Heart left ventricle (tissue), 13 donors: ENCODE results near the gene CPNE2.

ENCODE experiments used
- POLR2A ChIP-seq, 2 donors: fragments of 450-650 bp; IDR thresholded peaks; one replicate each; pipeline ENCODE4 v1.6.1; 2017; ENCODE audit warnings: antibody characterized with exemption in 2 of 2, mild to moderate bottlenecking in 2 of 2, moderate library complexity in 2 of 2
- TF ChIP-seq, protein P1 (sequence below), 12 donors: fragments of 200-600 bp; sonication (generic) in 4 of 12; IDR thresholded peaks; one replicate each; pipeline versions ENCODE4 v1.5.0 to v1.8.0; 2018 to 2022; ENCODE audit warnings: antibody characterized with exemption in 12 of 12, mild to moderate bottlenecking in 5 of 12
- donor health status: ischemic (EF 13 %, LVEDD 7.1; RV severe dilation, severe dysfunction).
- donor health status: DM: no; HTN: yes; CAD: no.
- donor health status: DM: no; HTN: no; CAD: no.
- donor health status: ischemic (EF 25% LVEDD 6.9; RV normal size, moderate dysfunction).
- donor health status: ischemic (EF 25% LVEDD 5.7; RV mildly dilated, moderate dysfunction).
- donor health status: ischemic (EF 35%, LVEDD 5.7; RV mildly dilated, moderate dysfunction).
- donor health status: nonischemic (EF 11% LVEDD 7.7; RV severe dilation, severe dysfunction).
- donor health status: DM: yes; HTN: yes; CAD: no.
- donor health status: PGD.
- donor health status: ischemic (EF 29% LVEDD 5.4; RV normal size, mild dysfunction).
- donor health status: nonischemic (EF 23%, LVEDD 6.1; RV moderate dilation, normal function).

- TF ChIP-seq, protein P1, sequence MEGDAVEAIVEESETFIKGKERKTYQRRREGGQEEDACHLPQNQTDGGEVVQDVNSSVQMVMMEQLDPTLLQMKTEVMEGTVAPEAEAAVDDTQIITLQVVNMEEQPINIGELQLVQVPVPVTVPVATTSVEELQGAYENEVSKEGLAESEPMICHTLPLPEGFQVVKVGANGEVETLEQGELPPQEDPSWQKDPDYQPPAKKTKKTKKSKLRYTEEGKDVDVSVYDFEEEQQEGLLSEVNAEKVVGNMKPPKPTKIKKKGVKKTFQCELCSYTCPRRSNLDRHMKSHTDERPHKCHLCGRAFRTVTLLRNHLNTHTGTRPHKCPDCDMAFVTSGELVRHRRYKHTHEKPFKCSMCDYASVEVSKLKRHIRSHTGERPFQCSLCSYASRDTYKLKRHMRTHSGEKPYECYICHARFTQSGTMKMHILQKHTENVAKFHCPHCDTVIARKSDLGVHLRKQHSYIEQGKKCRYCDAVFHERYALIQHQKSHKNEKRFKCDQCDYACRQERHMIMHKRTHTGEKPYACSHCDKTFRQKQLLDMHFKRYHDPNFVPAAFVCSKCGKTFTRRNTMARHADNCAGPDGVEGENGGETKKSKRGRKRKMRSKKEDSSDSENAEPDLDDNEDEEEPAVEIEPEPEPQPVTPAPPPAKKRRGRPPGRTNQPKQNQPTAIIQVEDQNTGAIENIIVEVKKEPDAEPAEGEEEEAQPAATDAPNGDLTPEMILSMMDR (IDR thresholded peaks at IDR 0.05): no peak
- no peak for TF ChIP-seq POLR2A (IDR thresholded peaks at IDR 0.05)
Measured at GRCh38 chr16:57102888-57103851, 10.8 kb downstream of the CPNE2 start.
